Natural killer cell treated with Interleukin-12 subunit alpha and Interleukin-12 subunit beta and Interleukin-15 and Interleukin-18, amount 100 ng/mL, for 72 hours (primary cell): ENCODE results near the gene NPAS3. TPM values are rescaled to one million over a fixed set of nuclear protein-coding genes. Genes with fewer than 3 reads are reported as not detected.

Experiments
- ATAC-seq, 2 donors: fragments of 150-1000 bp; cut with Tn5 transposase in 1 of 2; sonication (Bioruptor Pico), chemical (Tn5 transposase) in 1 of 2; 2 replicates each; pipeline ENCODE4 v1.10.0; 2021
- DNase-seq: peaks from one replicate; pipeline ENCODE4 v3.0.0; 2022; ENCODE audit warnings: low spot score
- H3K27ac Mint-ChIP-seq, 2 donors: 1 replicate in 1 of 2; 2 replicates in 1 of 2; pipeline ENCODE4 v1.8.0; 2022; ENCODE audit warnings: mixed read lengths in 2 of 2, mild to moderate bottlenecking in 1 of 2, moderate library complexity in 1 of 2
- H3K27me3 Mint-ChIP-seq, 2 donors: 1 replicate in 1 of 2; 2 replicates in 1 of 2; pipeline ENCODE4 v1.8.0; 2022; ENCODE audit warnings: mixed read lengths in 2 of 2
- H3K36me3 Mint-ChIP-seq: one replicate; pipeline ENCODE4 v1.8.0; 2022; ENCODE audit warnings: mixed read lengths
- H3K4me1 Mint-ChIP-seq, 2 donors: 1 replicate in 1 of 2; 2 replicates in 1 of 2; pipeline ENCODE4 v1.8.0; 2022; ENCODE audit warnings: low read depth in 2 of 2, mixed read lengths in 2 of 2, mild to moderate bottlenecking in 1 of 2
- H3K4me3 Mint-ChIP-seq: one replicate; pipeline ENCODE4 v1.8.0; 2022; ENCODE audit warnings: mixed read lengths
- H3K9me3 Mint-ChIP-seq: 2 replicates; pipeline ENCODE4 v1.8.0; 2022; ENCODE audit warnings: mixed read lengths
- total RNA-seq, 2 donors: library from RNA; stranded (reverse); gene quantifications; one replicate each; pipeline ENCODE4 v1.2.3, GENCODE V29; 2022

NPAS3 gene
- total RNA-seq, 2 donors from 2014 or later: not detected

DNA sequence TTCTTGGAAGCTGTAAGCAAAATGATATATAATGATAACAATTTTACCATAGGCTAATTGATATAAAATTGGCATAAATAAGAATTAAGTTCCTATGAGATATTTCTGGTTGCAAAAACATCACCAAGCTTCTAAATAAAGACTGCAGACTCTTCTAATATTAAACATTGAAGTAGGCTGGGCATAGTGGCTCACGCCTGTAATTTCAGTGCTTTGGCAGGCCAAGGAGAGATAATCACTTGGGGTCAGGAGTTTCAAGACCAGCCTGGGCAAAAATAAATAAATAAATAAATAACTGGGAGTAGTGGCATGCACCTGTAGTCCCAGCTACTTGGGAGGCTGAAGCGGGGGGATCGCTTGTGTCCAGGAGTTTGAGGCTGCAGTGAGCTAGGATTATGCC, 71.8 kb downstream of the NPAS3 start:
- ATAC-seq (no peak), DNase-seq (no peak)
- Mint-ChIP-seq H3K27me3 (no peaks in the 10 kb centered on the region), H3K9me3 (no peaks in the 10 kb centered on the region), H3K36me3 (no peaks in the 10 kb centered on the region), H3K27ac (no peak overlapping the region), H3K4me3 (no peak overlapping the region), H3K4me1 (no peaks in the 10 kb centered on the region)

DNA sequence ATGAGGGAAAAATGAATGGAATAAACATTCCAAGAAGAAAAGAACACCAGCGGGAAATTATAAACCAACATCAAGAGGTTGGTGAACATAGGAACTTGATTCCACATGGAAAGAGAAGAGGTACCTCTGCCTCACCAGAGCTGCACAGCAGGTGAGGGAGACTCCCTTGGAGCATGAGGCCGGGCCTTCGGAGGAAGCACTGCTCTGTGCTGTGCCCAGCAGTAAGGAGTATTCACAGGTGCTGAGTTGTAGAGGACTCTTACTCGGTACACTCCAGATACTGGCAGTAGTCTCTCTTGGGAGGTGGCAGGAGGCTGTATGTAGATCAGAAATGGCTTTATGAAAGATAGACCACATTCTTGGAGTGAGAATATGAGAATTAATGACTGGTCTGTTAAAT, 76.0 kb downstream of the NPAS3 start:
- H3K4me3 Mint-ChIP-seq: no peak overlapping the region
- H3K27me3 Mint-ChIP-seq: no peaks in the 10 kb centered on the region
- H3K27ac Mint-ChIP-seq: no peak overlapping the region
- ATAC-seq: no peak
- no peaks in the 10 kb centered on the region for H3K9me3 Mint-ChIP-seq
- no peaks in the 10 kb centered on the region for H3K36me3 Mint-ChIP-seq
- no peak for DNase-seq
- H3K4me1 Mint-ChIP-seq: no peaks in the 10 kb centered on the region

DNA sequence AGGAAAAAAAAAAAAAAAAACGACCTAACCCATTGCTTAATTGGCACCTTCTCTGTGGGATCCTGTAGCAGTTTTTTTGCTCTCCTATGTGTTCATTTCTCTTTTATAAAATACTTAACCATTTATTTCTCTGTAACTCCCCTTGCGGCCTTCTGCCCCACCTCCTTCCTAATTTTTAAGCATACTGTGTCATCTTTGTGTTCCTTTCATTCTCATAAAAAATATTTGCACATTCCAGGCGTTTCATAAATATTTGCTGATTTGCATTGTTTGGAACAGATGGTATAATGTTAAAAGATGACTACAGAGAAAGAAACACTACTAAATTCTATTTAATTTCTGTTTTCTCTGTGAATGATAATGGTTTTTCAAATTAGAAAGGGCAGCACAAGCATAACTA, 77.9 kb downstream of the NPAS3 start:
- Mint-ChIP-seq H3K4me1 (no peaks in the 10 kb centered on the region), H3K4me3 (no peak overlapping the region)
- no peak for DNase-seq

DNA sequence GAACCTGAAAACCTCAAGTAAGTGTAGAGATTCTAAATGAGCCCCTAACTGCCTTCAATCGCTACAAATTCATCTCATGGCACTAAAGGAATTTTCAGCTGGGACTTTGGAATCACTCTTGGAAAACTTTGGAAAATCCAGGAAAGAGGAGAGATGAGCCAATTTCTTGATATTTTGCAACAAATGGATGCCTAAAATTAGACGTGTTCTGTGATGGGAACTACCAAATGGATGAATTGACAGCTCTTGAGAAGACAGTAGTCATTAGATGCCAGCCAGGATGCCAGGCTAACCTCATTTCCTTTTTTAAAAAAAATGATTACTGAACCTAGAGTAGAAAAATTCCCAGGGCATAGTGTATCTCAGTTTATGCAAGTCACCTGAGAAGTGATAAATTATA, 78.3 kb downstream of the NPAS3 start:
- Mint-ChIP-seq H3K9me3 (no peaks in the 10 kb centered on the region), H3K4me3 (no peak overlapping the region), H3K36me3 (no peaks in the 10 kb centered on the region), H3K27me3 (no peaks in the 10 kb centered on the region), H3K27ac (no peak overlapping the region), H3K4me1 (no peaks in the 10 kb centered on the region)
- DNase-seq (no peak), ATAC-seq (no peak)

More for the DNA sequence above, 77.9 kb downstream of the NPAS3 start:
- no peaks in the 10 kb centered on the region for H3K27me3 Mint-ChIP-seq
- H3K9me3 Mint-ChIP-seq: no peaks in the 10 kb centered on the region
- no peaks in the 10 kb centered on the region for H3K36me3 Mint-ChIP-seq
- H3K27ac Mint-ChIP-seq: no peak overlapping the region
- ATAC-seq: no peak

DNA sequence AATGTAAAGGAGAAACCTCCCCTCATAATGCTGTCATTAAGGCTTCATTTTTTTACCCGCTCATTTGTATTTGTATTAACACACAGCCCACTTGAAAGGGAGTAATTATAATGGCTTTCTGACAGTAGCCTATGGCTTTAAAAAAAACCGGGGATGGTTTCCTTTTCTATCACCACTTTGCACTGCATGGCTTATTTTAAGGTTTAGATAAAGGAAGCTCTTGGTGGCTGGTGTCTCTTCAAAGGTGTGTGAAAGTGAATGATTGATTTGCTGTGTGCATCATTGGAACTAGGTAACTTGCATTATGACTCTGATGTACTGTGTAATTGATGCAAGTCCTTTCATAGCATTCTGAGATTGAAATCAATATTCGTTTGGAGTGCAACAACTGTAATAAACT, 80.7 kb downstream of the NPAS3 start:
- no peaks in the 10 kb centered on the region for H3K9me3 Mint-ChIP-seq
- DNase-seq (no peak), ATAC-seq (no peak)
- H3K36me3 Mint-ChIP-seq: no peaks in the 10 kb centered on the region
- no peaks in the 10 kb centered on the region for H3K27me3 Mint-ChIP-seq
- H3K4me3 Mint-ChIP-seq: no peak overlapping the region
- no peak overlapping the region for H3K27ac Mint-ChIP-seq
- H3K4me1 Mint-ChIP-seq: no peaks in the 10 kb centered on the region

DNA sequence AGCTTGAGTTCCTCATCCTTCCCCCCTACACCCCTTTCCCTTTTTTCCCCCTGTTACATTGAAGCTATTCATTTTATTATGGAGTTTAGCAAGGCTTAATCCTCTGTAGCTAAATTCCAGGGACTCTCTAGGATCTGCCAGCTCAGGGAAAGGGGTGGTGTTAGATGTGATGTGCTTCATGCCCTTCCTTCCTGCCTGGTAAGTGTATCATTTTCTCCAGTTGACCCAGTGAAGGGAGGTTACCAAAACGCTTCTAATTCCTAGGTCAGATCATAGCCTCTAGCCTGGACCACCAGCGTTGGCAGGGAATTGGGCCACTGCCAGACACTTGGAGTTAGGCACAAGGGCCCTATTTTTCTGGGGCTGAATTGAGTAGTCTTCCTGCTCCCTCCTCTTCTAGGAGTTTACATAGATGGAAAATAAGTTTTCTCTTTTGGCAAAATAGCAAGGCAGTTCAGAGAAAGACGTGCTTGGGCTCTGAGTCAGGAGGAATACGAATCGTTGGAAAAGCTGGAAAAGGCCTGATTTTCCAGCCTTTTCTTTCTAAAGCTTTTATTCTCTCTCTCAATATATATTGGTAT, 88.3 kb downstream of the NPAS3 start:
- DNase-seq (no peak), ATAC-seq (no peak)
- H3K9me3 Mint-ChIP-seq: peaks cover 18% of the 10 kb centered on the region
- H3K4me1 Mint-ChIP-seq: no peaks in the 10 kb centered on the region
- no peak overlapping the region for H3K4me3 Mint-ChIP-seq
- no peak overlapping the region for H3K27ac Mint-ChIP-seq
- H3K27me3 Mint-ChIP-seq: no peaks in the 10 kb centered on the region
- no peaks in the 10 kb centered on the region for H3K36me3 Mint-ChIP-seq

DNA sequence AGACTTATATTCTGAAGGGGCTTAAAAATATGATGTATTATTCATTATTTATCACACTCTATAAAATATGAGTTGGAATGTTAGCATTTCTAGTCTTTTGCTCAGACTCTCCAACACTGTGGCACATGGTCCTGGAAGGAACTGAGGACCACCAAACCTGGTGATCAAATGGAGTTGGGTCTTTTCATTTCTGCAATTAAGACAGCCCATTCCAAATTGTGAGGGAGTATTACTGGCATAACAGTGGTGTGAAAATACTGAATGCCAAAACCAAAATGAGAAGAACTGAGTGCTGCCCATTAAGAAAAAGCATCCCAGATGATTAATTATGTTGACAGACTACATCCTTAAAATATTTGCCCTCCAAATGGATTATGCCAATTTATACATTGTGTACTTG, 90.8 kb downstream of the NPAS3 start:
- Mint-ChIP-seq H3K9me3 (peaks cover 21% of the 10 kb centered on the region), H3K36me3 (no peaks in the 10 kb centered on the region), H3K27ac (no peak overlapping the region), H3K4me3 (no peak overlapping the region), H3K4me1 (no peaks in the 10 kb centered on the region), H3K27me3 (no peaks in the 10 kb centered on the region)
- no peak for DNase-seq
- ATAC-seq: no peak

DNA sequence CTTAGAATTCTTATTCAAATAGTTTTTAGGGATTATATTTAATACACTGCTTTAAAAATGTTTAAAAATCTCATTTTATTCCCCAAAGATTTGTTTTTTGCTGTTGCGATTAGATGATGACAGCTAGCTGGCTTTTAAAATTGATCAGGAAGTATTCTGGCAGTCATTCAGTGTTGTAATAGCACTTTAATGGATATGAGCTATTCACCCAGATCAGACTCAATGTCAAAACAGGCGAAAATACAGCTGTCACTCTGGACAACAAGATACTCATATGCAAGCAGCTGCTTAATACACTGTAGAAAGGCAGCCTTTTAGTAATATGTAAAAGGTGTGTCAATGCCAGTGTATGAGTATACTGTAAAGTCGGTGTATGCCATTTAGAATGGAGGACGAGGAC, 91.7 kb downstream of the NPAS3 start:
- Mint-ChIP-seq H3K4me1 (no peaks in the 10 kb centered on the region), H3K27ac (no peak overlapping the region), H3K27me3 (no peaks in the 10 kb centered on the region), H3K4me3 (no peak overlapping the region), H3K36me3 (no peaks in the 10 kb centered on the region), H3K9me3 (peaks cover 21% of the 10 kb centered on the region)
- ATAC-seq: no peak
- no peak for DNase-seq

DNA sequence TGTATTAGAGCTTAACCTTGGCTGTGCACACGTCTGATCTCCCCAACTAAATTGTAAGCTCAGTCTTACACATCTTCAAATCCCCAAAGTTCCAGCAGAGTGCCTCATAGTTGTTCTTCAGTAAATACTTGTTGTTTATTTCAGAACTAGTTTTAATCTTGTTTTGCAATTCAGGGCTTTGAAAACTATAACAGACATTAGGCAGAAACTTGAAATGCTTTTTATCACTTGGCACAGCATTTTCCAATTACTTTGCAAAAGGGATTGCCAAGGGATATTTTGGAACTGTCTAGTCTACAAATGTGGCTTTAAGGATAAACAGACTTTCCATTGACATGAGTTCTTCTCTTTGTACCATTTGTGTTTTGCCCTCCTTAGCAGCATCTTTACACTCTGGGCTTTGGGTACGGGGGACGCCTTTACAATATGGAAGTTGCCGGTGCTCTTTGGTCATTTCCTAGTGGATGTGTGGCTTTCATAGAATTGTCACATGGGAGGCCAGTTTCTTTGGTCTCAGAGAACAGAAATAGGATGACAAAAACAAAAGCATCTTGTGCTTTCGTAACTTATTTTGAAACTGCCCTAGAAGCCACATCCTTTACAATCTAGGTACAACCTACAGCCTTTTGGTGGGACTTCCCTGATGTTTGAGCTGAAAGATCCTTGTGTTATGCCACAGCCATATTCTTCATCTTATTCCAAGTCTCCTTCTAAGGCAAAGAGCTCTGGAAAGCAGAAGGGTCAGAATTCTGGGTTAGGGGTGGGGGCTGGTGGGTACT, 96.9 kb downstream of the NPAS3 start:
- no peak for ATAC-seq
- DNase-seq: no peak
- Mint-ChIP-seq H3K27ac (no peak overlapping the region), H3K4me1 (no peaks in the 10 kb centered on the region), H3K36me3 (no peaks in the 10 kb centered on the region), H3K9me3 (peaks cover 6% of the 10 kb centered on the region), H3K27me3 (no peaks in the 10 kb centered on the region), H3K4me3 (no peak overlapping the region)

DNA sequence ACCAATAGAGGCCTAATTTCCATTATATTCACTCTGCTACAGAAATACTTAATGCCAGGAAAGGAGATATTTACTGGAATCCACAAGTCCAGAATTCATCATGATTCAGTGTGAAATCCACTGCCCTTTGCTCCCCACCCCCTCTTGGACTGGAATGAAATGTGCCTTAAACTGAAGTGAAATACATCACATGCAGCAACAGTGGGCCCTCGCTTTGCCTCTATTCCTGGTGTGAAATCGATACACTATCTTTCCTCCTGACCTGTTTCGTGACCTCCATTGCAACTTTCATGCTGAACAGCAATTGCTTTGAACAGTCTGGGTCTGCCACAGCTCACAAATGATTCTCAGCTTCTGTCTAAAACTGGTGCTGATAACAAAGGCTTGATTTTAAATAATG, 100.6 kb downstream of the NPAS3 start:
- H3K36me3 Mint-ChIP-seq: no peaks in the 10 kb centered on the region
- ATAC-seq (no peak), DNase-seq (no peak)
- H3K27me3 Mint-ChIP-seq: no peaks in the 10 kb centered on the region
- no peaks in the 10 kb centered on the region for H3K4me1 Mint-ChIP-seq
- H3K4me3 Mint-ChIP-seq: no peak overlapping the region
- H3K27ac Mint-ChIP-seq: no peak overlapping the region
- no peaks in the 10 kb centered on the region for H3K9me3 Mint-ChIP-seq

DNA sequence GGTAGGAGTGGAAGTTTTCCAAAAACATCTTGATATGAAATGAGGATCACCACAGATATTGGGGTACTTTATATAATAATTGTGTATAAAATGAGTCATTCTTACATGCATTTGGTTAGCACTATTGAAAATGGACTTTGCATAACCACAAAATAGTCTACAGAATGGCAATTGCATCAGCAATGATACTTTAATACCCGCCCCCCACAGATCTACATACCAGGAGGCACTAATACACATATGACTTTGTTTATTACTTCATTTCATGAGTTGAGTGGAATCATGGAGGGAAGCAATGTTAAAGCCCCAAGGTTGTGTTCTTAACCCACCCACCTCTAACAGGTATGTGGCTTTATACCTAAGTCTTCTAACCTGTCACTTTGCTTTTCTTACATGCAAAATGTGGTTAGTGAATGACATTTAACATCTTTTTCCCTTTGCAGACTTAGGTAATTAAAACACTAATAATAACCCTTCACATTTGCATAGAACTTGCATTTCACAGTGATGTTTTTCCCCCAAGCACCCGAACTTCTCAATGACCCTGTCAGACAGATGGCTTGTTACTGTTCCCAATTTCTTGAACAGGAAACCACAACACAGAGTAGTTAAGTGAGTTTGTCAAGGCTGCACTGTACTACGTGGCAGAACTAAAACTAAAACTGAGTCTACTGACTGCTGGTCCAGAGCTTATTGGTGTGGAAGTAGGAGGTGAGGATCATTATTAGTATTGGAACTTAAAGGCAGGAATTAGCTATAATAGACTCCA, 101.9 kb downstream of the NPAS3 start:
- Mint-ChIP-seq H3K27ac (no peak overlapping the region), H3K36me3 (no peaks in the 10 kb centered on the region), H3K27me3 (no peaks in the 10 kb centered on the region), H3K9me3 (no peaks in the 10 kb centered on the region), H3K4me3 (no peak overlapping the region), H3K4me1 (no peaks in the 10 kb centered on the region)
- ATAC-seq (no peak), DNase-seq (no peak)

DNA sequence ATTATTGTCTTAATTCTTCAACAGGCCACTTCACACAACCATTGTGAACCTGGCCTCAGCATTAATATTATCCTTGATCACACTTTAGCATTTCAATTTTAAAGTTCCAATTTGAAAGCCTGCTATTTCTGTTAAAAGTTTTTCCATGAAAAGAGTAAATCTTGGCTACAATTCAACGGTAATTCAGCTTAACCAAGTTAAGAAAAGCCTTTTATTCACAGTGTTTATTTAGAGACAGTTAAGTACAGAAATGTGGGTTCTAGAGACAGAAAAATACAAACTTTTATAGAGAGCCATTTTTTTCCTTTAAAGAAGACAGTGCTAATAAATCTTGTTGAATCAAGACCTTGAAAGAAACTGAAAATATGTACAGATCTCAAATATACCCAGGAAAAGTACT, 103.9 kb downstream of the NPAS3 start:
- ATAC-seq: no peak
- H3K4me1 Mint-ChIP-seq: no peaks in the 10 kb centered on the region
- H3K27me3 Mint-ChIP-seq: no peaks in the 10 kb centered on the region
- no peak overlapping the region for H3K27ac Mint-ChIP-seq
- peaks cover 7% of the 10 kb centered on the region for H3K36me3 Mint-ChIP-seq
- H3K9me3 Mint-ChIP-seq: peaks cover 7% of the 10 kb centered on the region
- no peak overlapping the region for H3K4me3 Mint-ChIP-seq
- no peak for DNase-seq

DNA sequence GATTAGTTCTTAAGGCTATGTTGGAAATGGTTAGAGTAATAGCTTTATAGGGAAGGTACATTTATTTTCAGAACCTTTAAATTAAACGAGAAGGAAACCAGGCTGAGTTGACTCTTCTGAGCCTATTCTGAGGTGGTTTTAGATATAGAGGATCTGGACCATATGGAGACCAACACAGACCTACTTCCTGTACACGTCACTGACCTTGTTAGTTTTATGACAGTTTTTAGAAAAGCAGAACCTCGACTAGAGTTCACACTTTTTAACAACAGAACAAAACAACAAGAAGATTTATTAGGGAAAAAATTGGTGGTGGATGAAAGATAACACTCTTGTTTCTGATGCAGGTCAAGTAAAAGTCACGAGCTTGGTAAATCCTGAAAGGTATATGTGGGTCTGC, 107.1 kb downstream of the NPAS3 start:
- Mint-ChIP-seq H3K27ac (no peak overlapping the region), H3K27me3 (no peaks in the 10 kb centered on the region), H3K9me3 (peaks cover 10% of the 10 kb centered on the region), H3K4me3 (no peak overlapping the region), H3K36me3 (peaks cover 13% of the 10 kb centered on the region), H3K4me1 (no peaks in the 10 kb centered on the region)
- DNase-seq (no peak), ATAC-seq (no peak)

DNA sequence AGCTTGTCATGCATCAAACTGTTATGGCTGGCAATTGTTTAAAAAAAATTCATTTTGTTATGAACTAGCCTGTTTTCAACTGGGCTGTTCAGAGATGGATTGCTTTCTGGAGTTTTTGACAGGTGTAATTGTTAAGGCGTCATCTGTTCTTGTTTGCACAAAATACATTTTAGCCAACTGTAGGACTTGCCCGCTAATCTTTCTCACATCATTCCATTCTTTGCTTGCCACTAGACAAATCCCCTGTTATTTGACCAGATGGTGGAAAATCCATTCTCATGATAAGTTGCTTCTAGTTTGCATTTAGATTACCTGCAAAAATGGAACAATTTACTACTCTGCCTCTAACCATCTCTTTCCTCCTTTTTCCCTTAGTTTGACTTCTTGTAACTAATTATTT, 114.3 kb downstream of the NPAS3 start:
- Mint-ChIP-seq H3K36me3 (peaks cover 6% of the 10 kb centered on the region), H3K4me3 (no peak overlapping the region), H3K9me3 (peaks cover 3% of the 10 kb centered on the region), H3K4me1 (no peaks in the 10 kb centered on the region), H3K27me3 (no peaks in the 10 kb centered on the region), H3K27ac (no peak overlapping the region)
- ATAC-seq (no peak), DNase-seq (no peak)
